ENCODE data around the gene MEIS2.

Gene MEIS2

GRCh38 chr15:37097144-37097919 is 3.0 kb downstream of the MEIS2 start:
- peaks cover 45% of the 10 kb centered on the region for H3K79me2 ChIP-seq (ENCODE audit: control insufficient read depth, insufficient read depth, low read length, unreplicated experiment)

GRCh38 chr15:37096558-37097143 is 3.7 kb downstream of the MEIS2 start:
- Histone ChIP-seq H3K36me3 (ENCODE audit: insufficient read depth, low read length) (peaks cover 20% of the 10 kb centered on the region), H3K27me3 (ENCODE audit: insufficient read depth, low read length) (no peaks in the 10 kb centered on the region), H3K27ac (ENCODE audit: low read depth, low read length) (no peak overlapping the region), H3K4me3 (ENCODE audit: low read depth, low read length) (peak overlapping the region; percentile 98), H2AFZ (ENCODE audit: low read length, unreplicated experiment) (peak overlapping the region; percentile 51), H3K79me2 (ENCODE audit: control insufficient read depth, insufficient read depth, low read length, unreplicated experiment) (peaks cover 45% of the 10 kb centered on the region), H3K4me1 (ENCODE audit: control insufficient read depth, insufficient read depth, low read length, unreplicated experiment) (peaks cover 11% of the 10 kb centered on the region)

More at GRCh38 chr15:37097144-37097919, 3.0 kb downstream of the MEIS2 start:
- Histone ChIP-seq H3K27me3 (ENCODE audit: insufficient read depth, low read length) (no peaks in the 10 kb centered on the region), H3K4me3 (ENCODE audit: low read depth, low read length) (peak overlapping the region; percentile 98), H2AFZ (ENCODE audit: low read length, unreplicated experiment) (peak overlapping the region; percentile 70), H3K4me1 (ENCODE audit: control insufficient read depth, insufficient read depth, low read length, unreplicated experiment) (peaks cover 11% of the 10 kb centered on the region), H3K36me3 (ENCODE audit: insufficient read depth, low read length) (peaks cover 14% of the 10 kb centered on the region), H3K27ac (ENCODE audit: low read depth, low read length) (0 out of 2 replicates have a peak overlapping the region, but pooled peaks have one; percentile 4)

- peaks cover 26% of the 10 kb centered on the region for H3K36me3 ChIP-seq (ENCODE audit: insufficient read depth, low read length)
- peak overlapping the region; percentile 98 for H3K4me3 ChIP-seq (ENCODE audit: low read depth, low read length)
- no peaks in the 10 kb centered on the region for H3K27me3 ChIP-seq (ENCODE audit: insufficient read depth, low read length)
- H3K4me1 ChIP-seq (ENCODE audit: control insufficient read depth, insufficient read depth, low read length, unreplicated experiment), result peaks cover 11% of the 10 kb centered on the region
- no peak overlapping the region for H3K27ac ChIP-seq (ENCODE audit: low read depth, low read length)
- H3K79me2 ChIP-seq (ENCODE audit: control insufficient read depth, insufficient read depth, low read length, unreplicated experiment), result peaks cover 51% of the 10 kb centered on the region
- peak overlapping the region; percentile 51 for H2AFZ ChIP-seq (ENCODE audit: low read length, unreplicated experiment)
Observed at GRCh38 chr15:37095770-37096557, 4.4 kb downstream of the MEIS2 start.

- Histone ChIP-seq H2AFZ (ENCODE audit: low read length, unreplicated experiment) (no peak overlapping the region), H3K27me3 (ENCODE audit: insufficient read depth, low read length) (no peaks in the 10 kb centered on the region), H3K79me2 (ENCODE audit: control insufficient read depth, insufficient read depth, low read length, unreplicated experiment) (peaks cover 55% of the 10 kb centered on the region), H3K27ac (ENCODE audit: low read depth, low read length) (no peak overlapping the region), H3K4me1 (ENCODE audit: control insufficient read depth, insufficient read depth, low read length, unreplicated experiment) (peaks cover 11% of the 10 kb centered on the region), H3K4me3 (ENCODE audit: low read depth, low read length) (no peak overlapping the region; the same call in 1 of the 2 replicates), H3K36me3 (ENCODE audit: insufficient read depth, low read length) (peaks cover 26% of the 10 kb centered on the region)
Observed at GRCh38 chr15:37094915-37095711, 5.2 kb downstream of the MEIS2 start.

- peaks cover 52% of the 10 kb centered on the region for H3K79me2 ChIP-seq (ENCODE audit: control insufficient read depth, insufficient read depth, low read length, unreplicated experiment)
- H3K4me3 ChIP-seq (ENCODE audit: low read depth, low read length), result no peak overlapping the region
- no peak overlapping the region for H2AFZ ChIP-seq (ENCODE audit: low read length, unreplicated experiment)
- H3K27me3 ChIP-seq (ENCODE audit: insufficient read depth, low read length), result no peaks in the 10 kb centered on the region
- H3K4me1 ChIP-seq (ENCODE audit: control insufficient read depth, insufficient read depth, low read length, unreplicated experiment), result peaks cover 11% of the 10 kb centered on the region
- peak overlapping the region; percentile 10; the same call in 1 of the 2 replicates for H3K27ac ChIP-seq (ENCODE audit: low read depth, low read length)
- peaks cover 26% of the 10 kb centered on the region for H3K36me3 ChIP-seq (ENCODE audit: insufficient read depth, low read length)
Observed at GRCh38 chr15:37094333-37094914, 5.9 kb downstream of the MEIS2 start.

GRCh38 chr15:37093480-37094332 is 6.6 kb downstream of the MEIS2 start:
- H3K36me3 ChIP-seq (ENCODE audit: insufficient read depth, low read length), result peaks cover 26% of the 10 kb centered on the region
- peaks cover 45% of the 10 kb centered on the region for H3K79me2 ChIP-seq (ENCODE audit: control insufficient read depth, insufficient read depth, low read length, unreplicated experiment)
- peak overlapping the region; percentile 10; the same call in 1 of the 2 replicates for H3K27ac ChIP-seq (ENCODE audit: low read depth, low read length)
- no peak overlapping the region for H3K4me3 ChIP-seq (ENCODE audit: low read depth, low read length)
- H2AFZ ChIP-seq (ENCODE audit: low read length, unreplicated experiment), result no peak overlapping the region
- H3K4me1 ChIP-seq (ENCODE audit: control insufficient read depth, insufficient read depth, low read length, unreplicated experiment), result peaks cover 11% of the 10 kb centered on the region
- H3K27me3 ChIP-seq (ENCODE audit: insufficient read depth, low read length), result no peaks in the 10 kb centered on the region

GRCh38 chr15:37090543-37091175 is 9.7 kb downstream of the MEIS2 start:
- H3K4me3 ChIP-seq (ENCODE audit: low read depth, low read length), result no peak overlapping the region
- H3K4me1 ChIP-seq (ENCODE audit: control insufficient read depth, insufficient read depth, low read length, unreplicated experiment), result peaks cover 7% of the 10 kb centered on the region
- H2AFZ ChIP-seq (ENCODE audit: low read length, unreplicated experiment), result no peak overlapping the region
- H3K27ac ChIP-seq (ENCODE audit: low read depth, low read length), result no peak overlapping the region
- no peaks in the 10 kb centered on the region for H3K27me3 ChIP-seq (ENCODE audit: insufficient read depth, low read length)
- H3K79me2 ChIP-seq (ENCODE audit: control insufficient read depth, insufficient read depth, low read length, unreplicated experiment), result peaks cover 17% of the 10 kb centered on the region
- peaks cover 38% of the 10 kb centered on the region for H3K36me3 ChIP-seq (ENCODE audit: insufficient read depth, low read length)

- H3K27me3 ChIP-seq (ENCODE audit: insufficient read depth, low read length), result no peaks in the 10 kb centered on the region
- H3K79me2 ChIP-seq (ENCODE audit: control insufficient read depth, insufficient read depth, low read length, unreplicated experiment), result peaks cover 13% of the 10 kb centered on the region
- H2AFZ ChIP-seq (ENCODE audit: low read length, unreplicated experiment), result no peak overlapping the region
- H3K27ac ChIP-seq (ENCODE audit: low read depth, low read length), result no peak overlapping the region
- peaks cover 43% of the 10 kb centered on the region for H3K36me3 ChIP-seq (ENCODE audit: insufficient read depth, low read length)
- H3K4me3 ChIP-seq (ENCODE audit: low read depth, low read length), result no peak overlapping the region
- no peaks in the 10 kb centered on the region for H3K4me1 ChIP-seq (ENCODE audit: control insufficient read depth, insufficient read depth, low read length, unreplicated experiment)
Observed at GRCh38 chr15:37088436-37088835, 11.9 kb downstream of the MEIS2 start.

- peaks cover 13% of the 10 kb centered on the region for H3K79me2 ChIP-seq (ENCODE audit: control insufficient read depth, insufficient read depth, low read length, unreplicated experiment)
- no peak overlapping the region for H2AFZ ChIP-seq (ENCODE audit: low read length, unreplicated experiment)
- peaks cover 47% of the 10 kb centered on the region for H3K36me3 ChIP-seq (ENCODE audit: insufficient read depth, low read length)
- no peak overlapping the region for H3K27ac ChIP-seq (ENCODE audit: low read depth, low read length)
- H3K4me3 ChIP-seq (ENCODE audit: low read depth, low read length), result no peak overlapping the region
- H3K27me3 ChIP-seq (ENCODE audit: insufficient read depth, low read length), result no peaks in the 10 kb centered on the region
- no peaks in the 10 kb centered on the region for H3K4me1 ChIP-seq (ENCODE audit: control insufficient read depth, insufficient read depth, low read length, unreplicated experiment)
Observed at GRCh38 chr15:37087131-37087588, 13.2 kb downstream of the MEIS2 start.
